ENCODE measurements around the gene TPMT. TPM values are rescaled to one million over a fixed set of nuclear protein-coding genes. Genes with fewer than 3 reads are reported as not detected.

TPMT gene
- total RNA-seq, 1 experiment from 2014 or later, result 10.5 TPM

- no peak overlapping the region for H3K27ac ChIP-seq
- POLR2A ChIA-PET (ENCODE audit: unreplicated experiment), result no interaction called here
- intact Hi-C loops (cut with micrococcal nuclease; ENCODE audit: unreplicated experiment), result loop anchor here (1.0 to 10.0 kb wide), 6 partner anchors 133 to 537 kb away; no protein-coding TSS in a partner anchor
Measured at GRCh38 chr6:18121580-18122127, 33.2 kb downstream of the TPMT start.

GRCh38 chr6:18119236-18119635 lies 35.6 kb downstream of the TPMT start:
- Histone ChIP-seq H3K9me2 (ENCODE audit: insufficient read depth) (no peaks in the 10 kb centered on the region), H3K27ac (no peak overlapping the region), H3K4me3 (no peak overlapping the region), H3K9me3 (ENCODE audit: insufficient read depth, low read depth) (no peaks in the 10 kb centered on the region), H3K27me3 (ENCODE audit: insufficient read depth, low read depth) (no peaks in the 10 kb centered on the region), H3K4me2 (no peak overlapping the region), H2AFZ (no peak overlapping the region), H3K36me3 (ENCODE audit: low read depth) (no peaks in the 10 kb centered on the region), H3K4me1 (replicated peaks; ENCODE audit: insufficient read depth) (no peaks in the 10 kb centered on the region), H3K79me2 (ENCODE audit: low read depth) (no peaks in the 10 kb centered on the region), H4K20me1 (ENCODE audit: insufficient read depth) (no peaks in the 10 kb centered on the region), H3F3A (ENCODE audit: insufficient read depth, low read depth) (no peaks in the 10 kb centered on the region)
- CTCF ChIA-PET, result no interaction called here
- intact Hi-C loops (cut with micrococcal nuclease; ENCODE audit: unreplicated experiment), result no loop called here
- BruUV-seq (replicated peaks), result no TSS peak
- DNase-seq, result no peak
- POLR2A ChIA-PET (ENCODE audit: unreplicated experiment), result no interaction called here
- TF ChIP-seq CTCF (conservative IDR thresholded peaks at IDR 0.05) (no peak), EZH2 (IDR thresholded peaks at IDR 0.05; ENCODE audit: low read depth) (no peak)

More at GRCh38 chr6:18121580-18122127, 33.2 kb downstream of the TPMT start:
- Histone ChIP-seq H3K9me3 (ENCODE audit: insufficient read depth, low read depth) (no peaks in the 10 kb centered on the region), H3F3A (ENCODE audit: insufficient read depth, low read depth) (no peaks in the 10 kb centered on the region), H3K4me3 (no peak overlapping the region), H4K20me1 (ENCODE audit: insufficient read depth) (no peaks in the 10 kb centered on the region), H3K4me1 (replicated peaks; ENCODE audit: insufficient read depth) (no peaks in the 10 kb centered on the region), H3K79me2 (ENCODE audit: low read depth) (no peaks in the 10 kb centered on the region), H3K27me3 (ENCODE audit: insufficient read depth, low read depth) (no peaks in the 10 kb centered on the region), H3K36me3 (ENCODE audit: low read depth) (no peaks in the 10 kb centered on the region), H3K4me2 (no peak overlapping the region), H2AFZ (no peak overlapping the region), H3K9me2 (ENCODE audit: insufficient read depth) (no peaks in the 10 kb centered on the region)
- no peak for TF ChIP-seq CTCF (conservative IDR thresholded peaks at IDR 0.05)
- no peak for TF ChIP-seq EZH2 (IDR thresholded peaks at IDR 0.05; ENCODE audit: low read depth)
- TSS peak; percentile 45 for BruUV-seq (replicated peaks)
- CTCF ChIA-PET, result interaction anchor here (0.5 to 1.5 kb wide), 5 partner anchors 21 to 407 kb away, joined by 3 to 6 read pairs (median 5); partner anchors contain the start of gene KIF13A
- no peak for DNase-seq

- TF ChIP-seq CTCF (conservative IDR thresholded peaks at IDR 0.05), result no peak
- no TSS peak for BruUV-seq (replicated peaks)
- H3K79me2 ChIP-seq (ENCODE audit: low read depth), result no peaks in the 10 kb centered on the region
- H3K9me3 ChIP-seq (ENCODE audit: insufficient read depth, low read depth), result no peaks in the 10 kb centered on the region
- intact Hi-C loops (cut with micrococcal nuclease; ENCODE audit: unreplicated experiment), result no loop called here
- CTCF ChIA-PET, result no interaction called here
- no peak overlapping the region for H3K4me2 ChIP-seq
- no peak overlapping the region for H2AFZ ChIP-seq
- no peaks in the 10 kb centered on the region for H3F3A ChIP-seq (ENCODE audit: insufficient read depth, low read depth)
- DNase-seq, result no peak
- no peak overlapping the region for H3K27ac ChIP-seq
- no peak overlapping the region for H3K4me3 ChIP-seq
- POLR2A ChIA-PET (ENCODE audit: unreplicated experiment), result no interaction called here
- no peaks in the 10 kb centered on the region for H3K27me3 ChIP-seq (ENCODE audit: insufficient read depth, low read depth)
- H3K36me3 ChIP-seq (ENCODE audit: low read depth), result no peaks in the 10 kb centered on the region
- no peaks in the 10 kb centered on the region for H4K20me1 ChIP-seq (ENCODE audit: insufficient read depth)
- no peaks in the 10 kb centered on the region for H3K9me2 ChIP-seq (ENCODE audit: insufficient read depth)
- no peaks in the 10 kb centered on the region for H3K4me1 ChIP-seq (replicated peaks; ENCODE audit: insufficient read depth)
Measured at GRCh38 chr6:18118330-18118729, 36.5 kb downstream of the TPMT start.

All from PC-9 (cell line).